Loucy (cell line): ENCODE measurements around the gene UBAC2.
A peak's percentile ranks its signal among the peaks of the same experiment; 100 is the strongest.

Experiments
- H2AFZ ChIP-seq: fragments of 200-600 bp; sonication (generic); 2 replicates; pipeline ENCODE4 v1.6.0; 2016; ENCODE audit warnings: antibody characterized with exemption, mild to moderate bottlenecking, low read length, moderate library complexity
- H3F3A ChIP-seq: fragments of 200-600 bp; 2 replicates; pipeline ENCODE4 v1.6.0; 2016; ENCODE audit warnings: antibody characterized with exemption, low read depth, mild to moderate bottlenecking
- H3K27me3 ChIP-seq: fragments of 200-600 bp; sonication (generic); 2 replicates; pipeline ENCODE4 v1.6.1; 2014; ENCODE audit warnings: low read length, mild to moderate bottlenecking; ENCODE audit not compliant: insufficient read depth, poor library complexity, severe bottlenecking
- H3K36me3 ChIP-seq: fragments of 200-600 bp; sonication (generic); 2 replicates; pipeline ENCODE4 v1.6.1; 2016; ENCODE audit warnings: low read length; ENCODE audit not compliant: insufficient read depth
- H3K4me1 ChIP-seq: fragments of 200-600 bp; sonication (generic); 2 replicates; pipeline ENCODE4 v1.5.1; 2014; ENCODE audit warnings: low read length, mild to moderate bottlenecking; ENCODE audit not compliant: insufficient read depth, poor library complexity, severe bottlenecking
- H3K4me2 ChIP-seq: fragments of 200-600 bp; sonication (generic); 2 replicates; pipeline ENCODE4 v1.6.0; 2014; ENCODE audit warnings: antibody characterized with exemption, low read length, low read depth, mild to moderate bottlenecking; ENCODE audit not compliant: poor library complexity, severe bottlenecking
- H3K4me3 ChIP-seq: fragments of 200-600 bp; sonication (generic); 2 replicates; pipeline ENCODE4 v1.5.1; 2014; ENCODE audit warnings: low read length, mild to moderate bottlenecking, mixed read lengths; ENCODE audit not compliant: poor library complexity, severe bottlenecking
- H3K79me2 ChIP-seq: fragments of 200-600 bp; sonication (generic); 2 replicates; pipeline ENCODE4 v1.6.1; 2014; ENCODE audit warnings: low read length; ENCODE audit not compliant: insufficient read depth
- H3K9ac ChIP-seq: fragments of 200-600 bp; sonication (generic); 2 replicates; pipeline ENCODE4 v1.6.0; 2014; ENCODE audit warnings: mild to moderate bottlenecking, low read depth, low read length, moderate library complexity; ENCODE audit not compliant: poor library complexity, severe bottlenecking
- H3K9me2 ChIP-seq: fragments of 200-600 bp; sonication (generic); replicated peaks from 2 replicates; pipeline ENCODE4 v1.6.1; 2016; ENCODE audit warnings: low read depth, low read length, mixed read lengths
- H3K9me3 ChIP-seq: fragments of 200-600 bp; sonication (generic); 2 replicates; pipeline ENCODE4 v1.6.1; 2014; ENCODE audit warnings: mild to moderate bottlenecking, antibody characterized with exemption, low read length, low read depth; ENCODE audit not compliant: insufficient read depth
- H4K20me1 ChIP-seq: fragments of 200-600 bp; sonication (generic); 2 replicates; pipeline ENCODE4 v1.6.0; 2014; ENCODE audit warnings: antibody characterized with exemption, low read length, mild to moderate bottlenecking; ENCODE audit not compliant: insufficient read depth, poor library complexity, severe bottlenecking
- EZH2phosphoT487 ChIP-seq: fragments of 200-600 bp; IDR thresholded peaks from 2 replicates; pipeline ENCODE4 v1.6.1; 2018; ENCODE audit warnings: antibody characterized with exemption, mild to moderate bottlenecking, moderate library complexity, borderline replicate concordance
- TF ChIP-seq, protein P1 (sequence below): fragments of 200-600 bp; sonication (generic); conservative IDR thresholded peaks from 2 replicates; pipeline ENCODE4 v1.5.1; 2014; ENCODE audit warnings: mild to moderate bottlenecking, antibody characterized with exemption, low read length

The UBAC2 gene

GRCh38 chr13:99355267-99356011, 154.8 kb downstream of the UBAC2 start:
- Histone ChIP-seq H3K9ac (peak overlapping the region; percentile 28), H3K79me2 (no peaks in the 10 kb centered on the region), H3K27me3 (no peaks in the 10 kb centered on the region), H3K9me2 (no peaks in the 10 kb centered on the region), H2AFZ (no peak overlapping the region), H3K4me1 (peaks cover 31% of the 10 kb centered on the region), H3K9me3 (no peaks in the 10 kb centered on the region), H3K4me2 (peak overlapping the region; percentile 73), H4K20me1 (no peaks in the 10 kb centered on the region), H3F3A (no peaks in the 10 kb centered on the region), H3K4me3 (peak overlapping the region; percentile 50), H3K36me3 (peaks cover 34% of the 10 kb centered on the region; the same call in 1 of the 2 replicates)
- TF ChIP-seq EZH2phosphoT487: no peak
- TF ChIP-seq, protein P1, sequence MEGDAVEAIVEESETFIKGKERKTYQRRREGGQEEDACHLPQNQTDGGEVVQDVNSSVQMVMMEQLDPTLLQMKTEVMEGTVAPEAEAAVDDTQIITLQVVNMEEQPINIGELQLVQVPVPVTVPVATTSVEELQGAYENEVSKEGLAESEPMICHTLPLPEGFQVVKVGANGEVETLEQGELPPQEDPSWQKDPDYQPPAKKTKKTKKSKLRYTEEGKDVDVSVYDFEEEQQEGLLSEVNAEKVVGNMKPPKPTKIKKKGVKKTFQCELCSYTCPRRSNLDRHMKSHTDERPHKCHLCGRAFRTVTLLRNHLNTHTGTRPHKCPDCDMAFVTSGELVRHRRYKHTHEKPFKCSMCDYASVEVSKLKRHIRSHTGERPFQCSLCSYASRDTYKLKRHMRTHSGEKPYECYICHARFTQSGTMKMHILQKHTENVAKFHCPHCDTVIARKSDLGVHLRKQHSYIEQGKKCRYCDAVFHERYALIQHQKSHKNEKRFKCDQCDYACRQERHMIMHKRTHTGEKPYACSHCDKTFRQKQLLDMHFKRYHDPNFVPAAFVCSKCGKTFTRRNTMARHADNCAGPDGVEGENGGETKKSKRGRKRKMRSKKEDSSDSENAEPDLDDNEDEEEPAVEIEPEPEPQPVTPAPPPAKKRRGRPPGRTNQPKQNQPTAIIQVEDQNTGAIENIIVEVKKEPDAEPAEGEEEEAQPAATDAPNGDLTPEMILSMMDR: no peak

- peak overlapping the region; percentile 73 for H3K4me2 ChIP-seq
- H3K9ac ChIP-seq: peak overlapping the region; percentile 28
- H3F3A ChIP-seq: no peaks in the 10 kb centered on the region
- H3K27me3 ChIP-seq: no peaks in the 10 kb centered on the region
- H4K20me1 ChIP-seq: no peaks in the 10 kb centered on the region
- TF ChIP-seq, protein P1: no peak
- TF ChIP-seq EZH2phosphoT487: no peak
- H3K4me1 ChIP-seq: peaks cover 36% of the 10 kb centered on the region
- no peaks in the 10 kb centered on the region for H3K9me3 ChIP-seq
- no peaks in the 10 kb centered on the region for H3K79me2 ChIP-seq
- no peaks in the 10 kb centered on the region for H3K9me2 ChIP-seq
- peaks cover 30% of the 10 kb centered on the region; the same call in 1 of the 2 replicates for H3K36me3 ChIP-seq
- H2AFZ ChIP-seq: no peak overlapping the region
- peak overlapping the region; percentile 50 for H3K4me3 ChIP-seq
These were observed 155.3 kb downstream of the UBAC2 start for GRCh38 chr13:99356012-99356261.

DNA sequence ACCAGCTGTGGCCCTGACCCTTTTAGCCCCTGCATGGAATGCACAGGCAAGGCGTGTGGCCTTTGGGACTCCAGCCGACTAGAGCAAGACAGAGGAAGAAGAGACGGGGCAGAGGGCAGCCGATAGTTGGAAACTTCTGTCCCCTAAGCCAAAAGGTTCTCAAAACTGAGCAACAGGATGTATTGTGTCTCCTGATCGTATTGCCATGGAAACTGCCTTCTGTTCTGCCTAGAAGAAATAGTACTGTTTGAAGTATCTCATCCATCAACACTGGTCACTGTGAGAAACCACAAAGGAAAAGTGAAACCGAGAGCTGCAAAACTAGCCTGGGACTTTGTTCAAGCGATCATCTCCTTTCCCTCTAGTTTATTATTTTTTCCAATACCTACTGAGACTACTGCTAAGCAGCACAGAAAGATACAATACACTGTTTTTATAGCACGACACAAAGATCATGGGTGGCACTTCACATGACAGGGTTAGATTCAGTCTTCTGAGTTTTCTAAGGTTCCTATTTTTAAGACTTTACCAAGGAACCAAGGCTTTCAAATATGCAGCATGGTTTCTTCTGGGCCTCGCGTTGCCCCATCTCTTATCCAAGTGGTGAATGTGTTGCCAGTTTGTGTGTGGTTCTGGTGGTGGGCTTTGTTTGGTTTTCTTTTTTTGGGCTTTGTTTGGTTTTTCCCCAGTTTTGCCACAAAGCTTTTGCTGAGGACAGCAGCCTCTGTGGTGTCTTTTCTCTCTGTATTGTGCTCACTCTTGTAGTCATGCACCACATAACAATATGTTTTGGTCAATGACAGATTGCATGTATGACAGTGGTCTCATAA, 155.8 kb downstream of the UBAC2 start:
- H3K36me3 ChIP-seq: peaks cover 30% of the 10 kb centered on the region; the same call in 1 of the 2 replicates

More for the DNA sequence above, 155.8 kb downstream of the UBAC2 start:
- peak overlapping the region; percentile 73 for H3K4me2 ChIP-seq
- peaks cover 38% of the 10 kb centered on the region for H3K4me1 ChIP-seq
- TF ChIP-seq, protein P1: no peak
- no peak for TF ChIP-seq EZH2phosphoT487
- H3K4me3 ChIP-seq: peak overlapping the region; percentile 50
- no peaks in the 10 kb centered on the region for H3F3A ChIP-seq
- no peaks in the 10 kb centered on the region for H3K79me2 ChIP-seq
- H3K9me2 ChIP-seq: no peaks in the 10 kb centered on the region
- H3K9ac ChIP-seq: peak overlapping the region; percentile 28
- no peak overlapping the region for H2AFZ ChIP-seq
- H3K27me3 ChIP-seq: no peaks in the 10 kb centered on the region
- no peaks in the 10 kb centered on the region for H3K9me3 ChIP-seq
- H4K20me1 ChIP-seq: no peaks in the 10 kb centered on the region
